Uterus (tissue), 4 donors: Measurements from ENCODE around the gene PROM1. TPM values are rescaled to one million over a fixed set of nuclear protein-coding genes. Genes with fewer than 3 reads are reported as not detected.

Experiments used
- DNase-seq, 2 donors: peaks; one replicate each; pipeline ENCODE4 v3.0.0-alpha.2; 2019 to 2020
- H3K27ac ChIP-seq, 2 donors: fragments of 200-600 bp; sonication (generic); 1 replicate in 1 of 2; 2 replicates in 1 of 2; pipeline ENCODE4 v1.5.1; 2016 to 2018
- H3K27me3 ChIP-seq, 2 donors: fragments of 200-600 bp; sonication (generic); one replicate each; pipeline ENCODE4 v1.5.1; 2018 to 2019; ENCODE audit warnings: control low read depth in 1 of 2
- H3K36me3 ChIP-seq, 2 donors: fragments of 200-600 bp; sonication (generic); one replicate each; pipeline ENCODE4 v1.5.1; 2019; ENCODE audit warnings: control low read depth in 1 of 2
- H3K4me1 ChIP-seq, 2 donors: fragments of 200-600 bp; sonication (generic); one replicate each; pipeline ENCODE4 v1.5.1; 2018 to 2019; ENCODE audit warnings: control low read depth in 1 of 2
- H3K4me3 ChIP-seq, 2 donors: fragments of 200-600 bp; sonication (generic); 1 replicate in 1 of 2; 2 replicates in 1 of 2; pipeline ENCODE4 v1.5.1; 2018 to 2019; ENCODE audit warnings: mild to moderate bottlenecking in 1 of 2
- H3K9me3 ChIP-seq, 2 donors: fragments of 200-600 bp; sonication (generic); one replicate each; pipeline ENCODE4 v1.5.1; 2019; ENCODE audit warnings: control low read depth in 1 of 2
- CTCF ChIP-seq, 4 experiments: fragments of 200-600 bp in 2 of 4; fragments of 450-650 bp in 2 of 4; sonication (generic) in 2 of 4; IDR thresholded peaks; one replicate each; pipeline ENCODE4 v1.5.1; 2016 to 2019; ENCODE audit warnings: antibody characterized with exemption in 4 of 4, mild to moderate bottlenecking in 2 of 4, moderate library complexity in 1 of 4
- POLR2A ChIP-seq, 2 donors: fragments of 450-650 bp; IDR thresholded peaks; one replicate each; pipeline ENCODE4 v1.6.1; 2016; ENCODE audit warnings: antibody characterized with exemption in 2 of 2, mild to moderate bottlenecking in 1 of 2, moderate library complexity in 1 of 2
- intact Hi-C: fragments of 100-400 bp; cut with DNase I; formaldehyde crosslinking; loops from one replicate; pipeline ENCODE4 v1.15.1; 2023; ENCODE audit warnings: low total_unique reads
- total RNA-seq, 4 donors: library from RNA; depleted of rRNA in 3 of 4; stranded (reverse); fragments of >200 nt in 3 of 4; gene quantifications; one replicate each; pipeline versions ENCODE4 v1.1.0 to v1.2.4, GENCODE V29; 2014 to 2023
- donor health status: DM: yes; HTN: yes; CAD: no.

PROM1 gene
- total RNA-seq, 4 donors from 2014 or later, result 0.18 to 24.6 (median 1.1) TPM

GRCh38 chr4:16109256-16109655 is 25.4 kb upstream of the PROM1 start:
- Histone ChIP-seq H3K4me3 (no peak overlapping the region), H3K27me3 (no peaks in the 10 kb centered on the region), H3K4me1 (no peaks in the 10 kb centered on the region), H3K36me3 (no peaks in the 10 kb centered on the region), H3K9me3 (no peaks in the 10 kb centered on the region), H3K27ac (no peak overlapping the region)
- DNase-seq, result no peak
- intact Hi-C loops, result no loop called here
- no peak for TF ChIP-seq POLR2A (IDR thresholded peaks at IDR 0.05)
- TF ChIP-seq CTCF (IDR thresholded peaks at IDR 0.05), result no peak

GRCh38 chr4:16106956-16107355 is 23.1 kb upstream of the PROM1 start:
- no peak for DNase-seq
- intact Hi-C loops, result no loop called here
- Histone ChIP-seq H3K4me1 (no peaks in the 10 kb centered on the region), H3K36me3 (no peaks in the 10 kb centered on the region), H3K27me3 (no peaks in the 10 kb centered on the region), H3K4me3 (no peak overlapping the region), H3K27ac (no peak overlapping the region), H3K9me3 (no peaks in the 10 kb centered on the region)
- no peak for TF ChIP-seq CTCF (IDR thresholded peaks at IDR 0.05)

GRCh38 chr4:16104520-16104919 is 20.7 kb upstream of the PROM1 start:
- no peaks in the 10 kb centered on the region for H3K36me3 ChIP-seq
- H3K4me1 ChIP-seq, result no peaks in the 10 kb centered on the region
- TF ChIP-seq CTCF (IDR thresholded peaks at IDR 0.05), result no peak
- TF ChIP-seq POLR2A (IDR thresholded peaks at IDR 0.05), result no peak
- H3K4me3 ChIP-seq, result no peak overlapping the region
- H3K27me3 ChIP-seq, result no peaks in the 10 kb centered on the region
- intact Hi-C loops, result no loop called here
- no peaks in the 10 kb centered on the region for H3K9me3 ChIP-seq
- DNase-seq, result no peak
- H3K27ac ChIP-seq, result no peak overlapping the region

GRCh38 chr4:16102356-16102755 is 18.5 kb upstream of the PROM1 start:
- intact Hi-C loops, result no loop called here
- TF ChIP-seq POLR2A (IDR thresholded peaks at IDR 0.05), result no peak
- TF ChIP-seq CTCF (IDR thresholded peaks at IDR 0.05), result no peak
- Histone ChIP-seq H3K9me3 (no peaks in the 10 kb centered on the region), H3K4me3 (no peak overlapping the region), H3K4me1 (no peaks in the 10 kb centered on the region), H3K36me3 (no peaks in the 10 kb centered on the region), H3K27ac (no peak overlapping the region), H3K27me3 (no peaks in the 10 kb centered on the region)
- DNase-seq, result no peak

DNA sequence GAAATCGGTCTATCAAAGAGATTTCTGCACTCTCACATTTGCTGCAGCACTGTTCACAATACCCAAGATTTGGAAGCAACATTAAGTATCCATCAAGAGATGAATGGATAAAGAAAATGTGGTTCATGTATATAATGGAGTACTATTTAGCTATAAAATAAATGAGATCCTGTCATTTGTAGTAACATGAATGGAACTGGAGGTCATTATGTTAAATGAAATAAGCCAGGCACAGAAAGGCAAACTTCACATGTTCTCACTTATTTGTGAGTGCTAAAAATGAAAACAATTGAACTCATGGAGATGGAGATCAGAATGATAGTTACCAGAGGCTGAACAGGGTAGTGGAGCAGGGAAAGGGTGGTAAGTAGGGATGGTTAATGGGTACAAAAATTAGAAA is 17.0 kb upstream of the PROM1 start:
- H3K36me3 ChIP-seq, result no peaks in the 10 kb centered on the region
- DNase-seq, result no peak
- no peaks in the 10 kb centered on the region for H3K4me1 ChIP-seq
- no peak overlapping the region for H3K27ac ChIP-seq
- H3K9me3 ChIP-seq, result no peaks in the 10 kb centered on the region
- H3K4me3 ChIP-seq, result no peak overlapping the region
- no peaks in the 10 kb centered on the region for H3K27me3 ChIP-seq
- intact Hi-C loops, result no loop called here
- TF ChIP-seq POLR2A (IDR thresholded peaks at IDR 0.05) (no peak), CTCF (IDR thresholded peaks at IDR 0.05) (no peak)
